Activated CD4-positive, alpha-beta T cell treated with anti-CD3 and anti-CD28 coated beads, Interleukin-2, amount 50 U/mL, for 24 hours (primary cell): ENCODE measurements around the gene SLC5A1.
"Not testable (repeated sequence)": the region's sequence is repeated elsewhere in the genome, so short reads cannot be mapped to it uniquely, and the experiment has no call there.

ENCODE experiments used
- DNase-seq, 2 donors: peaks; one replicate each; pipeline ENCODE4 v3.0.0-alpha.2; 2020; ENCODE audit warnings: low read depth in 1 of 2, low spot score in 1 of 2

Gene SLC5A1

GRCh38 chr22:32083814-32084213 is 40.8 kb downstream of the SLC5A1 start:
- DNase-seq: no peak

- no peak for DNase-seq
These were observed 45.0 kb downstream of the SLC5A1 start for GRCh38 chr22:32088084-32088483.

GRCh38 chr22:32097018-32097417 is 54.0 kb downstream of the SLC5A1 start:
- no peak for DNase-seq

GRCh38 chr22:32097881-32098499 is 54.9 kb downstream of the SLC5A1 start:
- no peak for DNase-seq

- no peak for DNase-seq
These were observed 57.6 kb downstream of the SLC5A1 start for GRCh38 chr22:32100711-32101110.

- DNase-seq: no peak
These were observed 60.7 kb downstream of the SLC5A1 start for GRCh38 chr22:32103658-32104315.

GRCh38 chr22:32106930-32107329 is 63.9 kb downstream of the SLC5A1 start:
- no peak for DNase-seq

GRCh38 chr22:32112380-32112779 is 69.3 kb downstream of the SLC5A1 start:
- no peak for DNase-seq

- no peak for DNase-seq
These were observed 76.6 kb downstream of the SLC5A1 start for GRCh38 chr22:32119568-32120235.

GRCh38 chr22:32120603-32121002 is 77.5 kb downstream of the SLC5A1 start:
- no peak for DNase-seq

GRCh38 chr22:32122899-32123298 is 79.8 kb downstream of the SLC5A1 start:
- no peak for DNase-seq

- no peak for DNase-seq
These were observed 80.6 kb downstream of the SLC5A1 start for GRCh38 chr22:32123657-32124056.

GRCh38 chr22:32127904-32128303 is 84.8 kb downstream of the SLC5A1 start:
- DNase-seq: no peak

- no peak for DNase-seq
These were observed 87.4 kb downstream of the SLC5A1 start for GRCh38 chr22:32130464-32130863.

GRCh38 chr22:32132126-32132525 is 89.1 kb downstream of the SLC5A1 start:
- DNase-seq: no peak

GRCh38 chr22:32132783-32133182 is 89.7 kb downstream of the SLC5A1 start:
- DNase-seq: no peak

- DNase-seq: not testable (repeated sequence)
These were observed 91.7 kb downstream of the SLC5A1 start for GRCh38 chr22:32134796-32135195.

GRCh38 chr22:32135958-32136357 is 92.9 kb downstream of the SLC5A1 start:
- DNase-seq: not testable (repeated sequence)

GRCh38 chr22:32136881-32137280 is 93.8 kb downstream of the SLC5A1 start:
- not testable (repeated sequence) for DNase-seq

- peak; percentile 24 to 72 for DNase-seq
These were observed 94.8 kb downstream of the SLC5A1 start for GRCh38 chr22:32137731-32138324.

- DNase-seq: not testable (repeated sequence)
These were observed 95.5 kb downstream of the SLC5A1 start for GRCh38 chr22:32138576-32138975.

GRCh38 chr22:32140688-32141087 is 97.6 kb downstream of the SLC5A1 start:
- not testable (repeated sequence) for DNase-seq
